IMR-90 (cell line): Measurements from ENCODE around the gene COL17A1. TPM values are rescaled to one million over a fixed set of nuclear protein-coding genes. Genes with fewer than 3 reads are reported as not detected.

Source experiments
- ATAC-seq: fragments of 200-7000 bp; cut with Tn5 transposase; 2 replicates; pipeline ENCODE4 v1.9.1; 2020; ENCODE audit warnings: low read depth, mild to moderate bottlenecking, moderate library complexity
- BruUV-seq: library from RNA; stranded (reverse); fragments of 400-500 nt; replicated peaks from 2 replicates; lab custom pipeline; 2021; lab: Mats Ljungman, UMichigan
- CTCF ChIA-PET: fragments of 300-600 bp; formaldehyde crosslinking; extraction: SDS; loops from one replicate; lab custom pipeline; 2021; ENCODE audit warnings: antibody characterized with exemption; lab: Yijun Ruan, JAX
- POLR2A ChIA-PET: fragments of 300-600 bp; sonication (Branson Sonifier 250); formaldehyde crosslinking; loops from one replicate; lab custom pipeline; 2022; ENCODE audit warnings: antibody characterized with exemption; ENCODE audit not compliant: unreplicated experiment; lab: Charles Lee
- DNase-seq: peaks from one replicate; pipeline ENCODE4 v3.0.0; 2013
- H2AFZ ChIP-seq: replicated peaks from 2 replicates; pipeline ENCODE3; 2013; ENCODE audit warnings: low read length, mild to moderate bottlenecking; ENCODE audit not compliant: poor library complexity
- H2AK5ac ChIP-seq: 2 replicates; pipeline ENCODE4 v1.6.1; 2013; ENCODE audit warnings: low read depth, low read length, inconsistent platforms
- H2AK9ac ChIP-seq: replicated peaks from 2 replicates; pipeline ENCODE3; 2013; ENCODE audit warnings: mild to moderate bottlenecking, low read depth, low read length, moderate library complexity; ENCODE audit not compliant: poor library complexity
- H2BK120ac ChIP-seq: 2 replicates; pipeline ENCODE4 v1.6.1; 2013; ENCODE audit warnings: low read depth, low read length, inconsistent platforms
- H2BK15ac ChIP-seq: 3 replicates; pipeline ENCODE4 v1.6.1; 2013; ENCODE audit warnings: low read depth, low read length, inconsistent platforms
- H2BK20ac ChIP-seq: 2 replicates; pipeline ENCODE4 v1.6.1; 2013; ENCODE audit warnings: low read depth, mild to moderate bottlenecking, inconsistent platforms, low read length, moderate library complexity
- H2BK5ac ChIP-seq: 2 replicates; pipeline ENCODE4 v1.6.1; 2013; ENCODE audit warnings: mild to moderate bottlenecking, low read depth, low read length, inconsistent platforms; ENCODE audit not compliant: poor library complexity, severe bottlenecking
- H3K14ac ChIP-seq: replicated peaks from 2 replicates; pipeline ENCODE4 v1.6.1; 2013; ENCODE audit warnings: low read depth, low read length, inconsistent platforms
- H3K18ac ChIP-seq: 2 replicates; pipeline ENCODE4 v1.6.1; 2013; ENCODE audit warnings: low read depth, low read length, control low read depth
- H3K23ac ChIP-seq: 2 replicates; pipeline ENCODE4 v1.6.1; 2013; ENCODE audit warnings: low read depth, low read length, inconsistent platforms
- H3K27ac ChIP-seq: 2 replicates; pipeline ENCODE4 v1.5.1; 2013; ENCODE audit warnings: mild to moderate bottlenecking, control low read depth, low read length; ENCODE audit not compliant: insufficient read depth
- H3K27me3 ChIP-seq: 2 replicates; pipeline ENCODE4 v1.6.1; 2013; ENCODE audit warnings: low read length; ENCODE audit not compliant: control insufficient read depth, insufficient read depth
- H3K36me3 ChIP-seq: 2 replicates; pipeline ENCODE4 v1.6.1; 2013; ENCODE audit warnings: low read length, mixed read lengths; ENCODE audit not compliant: control insufficient read depth, insufficient read depth
- H3K4ac ChIP-seq: 2 replicates; pipeline ENCODE4 v1.6.1; 2013; ENCODE audit warnings: low read depth, low read length, inconsistent platforms
- H3K4me1 ChIP-seq: 2 replicates; pipeline ENCODE4 v1.6.1; 2013; ENCODE audit warnings: low read length, mixed read lengths; ENCODE audit not compliant: control insufficient read depth, insufficient read depth
- H3K4me2 ChIP-seq: 2 replicates; pipeline ENCODE4 v1.6.1; 2013; ENCODE audit warnings: low read depth, mild to moderate bottlenecking, control low read depth, low read length, moderate library complexity
- H3K4me3 ChIP-seq: 2 replicates; pipeline ENCODE4 v1.5.1; 2013; ENCODE audit warnings: low read depth, mild to moderate bottlenecking, control low read depth, low read length, moderate library complexity; ENCODE audit not compliant: insufficient read depth
- H3K56ac ChIP-seq: 2 replicates; pipeline ENCODE4 v1.6.1; 2013; ENCODE audit warnings: low read length, inconsistent platforms; ENCODE audit not compliant: insufficient read depth; ENCODE audit errors: extremely low read depth
- H3K79me1 ChIP-seq, 2 experiments: 2 replicates each; pipeline ENCODE4 v1.6.1; 2013; ENCODE audit warnings: low read length in 2 of 2, inconsistent platforms in 1 of 2, low read depth in 1 of 2
- H3K9ac ChIP-seq: 2 replicates; pipeline ENCODE4 v1.6.1; 2013; ENCODE audit warnings: low read depth, low read length, control low read depth
- H3K9me1 ChIP-seq: 2 replicates; pipeline ENCODE4 v1.6.1; 2013; ENCODE audit warnings: low read length, inconsistent platforms; ENCODE audit not compliant: insufficient read depth
- H3K9me3 ChIP-seq: 2 replicates; pipeline ENCODE4 v1.6.1; 2013; ENCODE audit warnings: low read length; ENCODE audit not compliant: control insufficient read depth, insufficient read depth
- H4K20me1 ChIP-seq: 2 replicates; pipeline ENCODE4 v1.6.1; 2013; ENCODE audit warnings: low read length, inconsistent platforms; ENCODE audit not compliant: insufficient read depth
- H4K5ac ChIP-seq: 2 replicates; pipeline ENCODE4 v1.6.1; 2013; ENCODE audit warnings: mild to moderate bottlenecking, low read depth, low read length, control low read depth
- H4K8ac ChIP-seq, 2 experiments: 2 replicates each; pipeline ENCODE4 v1.6.1; 2013; ENCODE audit warnings: low read depth in 2 of 2, low read length in 2 of 2, control low read depth in 1 of 2, inconsistent platforms in 1 of 2
- H4K91ac ChIP-seq: 2 replicates; pipeline ENCODE4 v1.6.1; 2013; ENCODE audit warnings: low read depth, low read length, inconsistent platforms; ENCODE audit not compliant: insufficient read depth
- BHLHE40 ChIP-seq: fragments of 150-350 bp; IDR thresholded peaks from 2 replicates; pipeline ENCODE4 v1.6.1; 2016; ENCODE audit warnings: mild to moderate bottlenecking, low read depth, low read length
- CEBPB ChIP-seq: IDR thresholded peaks from 2 replicates; pipeline ENCODE4 v1.6.1; 2012; ENCODE audit warnings: low read depth, low read length, improper control_type of control experiment
- MXI1 ChIP-seq: IDR thresholded peaks from 2 replicates; pipeline ENCODE4 v1.6.1; 2012; ENCODE audit warnings: low read depth, mild to moderate bottlenecking, low read length, moderate library complexity, borderline replicate concordance
- RCOR1 ChIP-seq: IDR thresholded peaks from 2 replicates; pipeline ENCODE4 v1.6.1; 2012; ENCODE audit warnings: mild to moderate bottlenecking, low read length, improper control_type of control experiment; ENCODE audit not compliant: insufficient replicate concordance
- WGBS, 2 experiments: methylation state at CpG; one replicate each; pipeline versions ENCODE4 v1.1.5 to v1.1.7; 2013; ENCODE audit warnings: missing lambda C conversion rate in 2 of 2; ENCODE audit not compliant: insufficient read length in 1 of 2; ENCODE audit errors: extremely low coverage in 2 of 2; 5-methylcytosine and 5-hydroxymethylcytosine counted together
- dilution Hi-C: fragments of 300-500 bp; cut with HindIII; formaldehyde crosslinking; loops from one replicate; pipeline ENCODE4 v1.14.3; 2018; ENCODE audit warnings: low sequenced_read_pairs; ENCODE audit not compliant: unreplicated experiment
- in situ Hi-C: fragments of 300-500 bp; cut with MboI; formaldehyde crosslinking; loops from 3 replicates; pipeline ENCODE4 v1.14.3; 2019; ENCODE audit warnings: low sequenced_read_pairs, inconsistent platforms, mixed read lengths
- intact Hi-C: fragments of 100-400 bp; cut with micrococcal nuclease; formaldehyde crosslinking; loops from 2 replicates; pipeline ENCODE4 v1.10.0; 2022
- polyA plus RNA-seq, 3 experiments: library from polyadenylated mRNA; depleted of rRNA; stranded (reverse); fragments of >200 nt; gene quantifications; 2 replicates each; pipeline ENCODE4 v1.2.3, GENCODE V29; 2012; ENCODE audit warnings: low replicate concordance in 1 of 3
- total RNA-seq: library from RNA; depleted of rRNA; stranded (reverse); fragments of >200 nt; gene quantifications from 2 replicates; pipeline ENCODE4 v1.2.3, GENCODE V29; 2012

The COL17A1 gene
- total and polyA plus RNA-seq, 2 of the 4 experiments (the other 2 are of a cell fraction) = 0.14 to 0.18 TPM

DNA sequence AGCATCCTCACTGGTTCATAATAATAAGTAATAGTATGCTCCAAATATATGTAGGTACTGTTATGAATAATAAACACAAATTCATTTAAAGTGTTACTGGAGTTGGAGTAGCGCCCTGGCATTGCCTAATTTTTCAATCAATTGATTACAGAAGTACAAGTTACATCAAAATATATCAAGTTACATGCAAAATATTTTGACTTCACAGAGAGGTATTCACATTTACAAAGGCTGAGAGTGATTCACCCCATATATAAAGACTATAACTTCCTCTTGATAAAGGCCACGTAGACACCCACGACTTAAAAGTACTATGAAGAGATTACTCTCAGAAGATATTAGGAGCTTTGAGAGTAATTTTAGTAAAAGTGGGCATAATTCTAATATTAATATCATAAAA lies 13.6 kb upstream of the COL17A1 start:
- H4K8ac ChIP-seq = peak overlapping the region; percentile 36 to 56; a peak in 1 of 4 replicates
- peak overlapping the region; percentile 61 for H2BK5ac ChIP-seq
- H3K9ac ChIP-seq = no peak overlapping the region
- no peaks in the 10 kb centered on the region for H3K9me3 ChIP-seq
- no peak overlapping the region for H3K4me2 ChIP-seq
- no peak overlapping the region for H2AFZ ChIP-seq
- H3K27me3 ChIP-seq = no peaks in the 10 kb centered on the region
- peaks cover 3% of the 10 kb centered on the region; the same call in 1 of the 2 replicates for H3K9me1 ChIP-seq
- BruUV-seq = no TSS peak
- no peak overlapping the region for H3K4ac ChIP-seq
- in situ Hi-C loops (no loop called here), intact Hi-C loops (no loop called here), dilution Hi-C loops (no loop called here)
- H3K36me3 ChIP-seq = no peaks in the 10 kb centered on the region
- no peaks in the 10 kb centered on the region for H3K79me1 ChIP-seq
- H4K5ac ChIP-seq = no peak overlapping the region
- ChIA-PET POLR2A (interaction anchor here (0.6 kb wide), 1 partner anchor 8 kb away, joined by 9 read pairs; no protein-coding TSS in a partner anchor), CTCF (interaction anchor here (1.0 kb wide), 1 partner anchor 28 kb away, joined by 3 read pairs; no protein-coding TSS in a partner anchor)
- no CpG with 5 or more reads among the region's 3 CpGs for WGBS, 2 experiments
- H3K4me3 ChIP-seq = no peak overlapping the region
- no peak overlapping the region for H2AK9ac ChIP-seq
- no peak overlapping the region; the same call in 1 of the 2 replicates for H3K14ac ChIP-seq
- H3K4me1 ChIP-seq = peaks cover 2% of the 10 kb centered on the region; the same call in 1 of the 2 replicates
- H2BK20ac ChIP-seq = no peak overlapping the region
- DNase-seq = peak; percentile 75
- ATAC-seq = peak; percentile 54
- no peak overlapping the region for H3K18ac ChIP-seq
- H2BK15ac ChIP-seq = no peak overlapping the region
- H3K27ac ChIP-seq = no peak overlapping the region
- H4K91ac ChIP-seq = no peak overlapping the region
- H3K56ac ChIP-seq = no peak overlapping the region
- TF ChIP-seq BHLHE40 = no peak
- TF ChIP-seq CEBPB = peak; percentile 57; the same call in 1 of the 2 replicates
- TF ChIP-seq RCOR1 = no peak
- no peak for TF ChIP-seq MXI1
- no peak overlapping the region for H2AK5ac ChIP-seq
- H3K23ac ChIP-seq = no peak overlapping the region
- H2BK120ac ChIP-seq = no peak overlapping the region; the same call in 1 of the 2 replicates
- H4K20me1 ChIP-seq = no peaks in the 10 kb centered on the region
